Bone marrow (tissue), 2 donors: ENCODE measurements around the gene TBX19.

Source experiments
- DNase-seq, 2 donors: peaks; one replicate each; lab custom pipeline; 2025; lab: John Stamatoyannopoulos, UW

The TBX19 gene

DNA sequence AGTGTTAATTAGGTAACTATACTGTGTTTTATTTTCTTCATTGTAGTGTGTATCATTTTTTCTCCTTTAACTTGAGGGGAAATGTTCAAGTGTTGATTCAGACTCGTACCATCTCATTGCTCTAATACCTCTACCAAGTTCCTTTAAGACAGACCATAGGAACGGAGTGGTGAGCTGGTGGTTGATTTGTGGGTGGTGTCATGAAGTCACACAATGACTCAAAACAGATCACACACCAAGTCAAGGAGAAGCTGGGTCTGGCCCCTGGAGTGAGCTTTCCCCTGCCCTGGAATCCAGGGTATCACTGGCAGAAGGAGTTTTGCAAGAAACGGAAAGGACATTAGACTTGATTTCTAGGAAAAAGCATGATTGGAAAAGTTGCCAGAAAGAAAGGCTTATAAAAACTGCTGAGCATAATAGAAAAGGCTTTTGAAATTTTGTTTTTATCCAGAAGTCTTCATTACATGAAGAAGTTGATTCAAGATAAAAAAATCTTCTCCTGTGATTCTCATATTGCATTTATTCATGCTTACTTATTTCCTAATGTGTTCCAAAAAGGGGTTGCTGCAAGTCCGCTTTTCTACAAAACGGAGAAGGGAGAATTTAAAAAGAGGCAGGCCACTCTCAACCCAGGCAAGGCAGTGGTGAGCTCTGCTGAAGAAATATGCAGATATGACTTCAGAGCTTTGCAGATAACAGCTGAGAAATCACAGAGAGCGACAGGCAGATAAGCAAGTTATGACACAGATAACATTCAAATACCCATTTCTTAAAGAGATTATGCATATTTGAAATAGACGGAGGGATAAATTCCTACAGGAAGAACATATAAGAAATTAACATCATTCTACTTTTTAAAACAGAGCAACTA is 79.7 kb downstream of the TBX19 start:
- no peak for DNase-seq

DNA sequence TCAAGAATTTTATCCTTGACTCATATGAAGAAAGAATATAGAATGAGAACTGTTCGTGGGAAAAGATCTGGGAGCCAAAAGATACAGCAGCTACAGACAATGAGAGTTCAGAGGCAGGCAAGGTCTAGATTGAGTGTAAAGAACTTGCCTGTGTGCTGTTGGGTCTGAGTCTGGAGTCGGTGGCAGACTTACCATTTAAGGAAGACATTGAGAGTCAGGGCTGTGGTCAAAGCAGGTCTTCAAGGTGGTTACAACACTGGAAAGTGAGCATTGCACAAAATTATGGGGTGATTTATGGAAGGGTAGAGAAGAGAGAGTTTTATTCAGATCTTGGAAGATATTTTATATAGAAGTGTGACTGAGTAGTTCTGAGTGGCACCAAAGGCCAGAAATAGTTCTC is 80.6 kb downstream of the TBX19 start:
- DNase-seq = no peak

DNA sequence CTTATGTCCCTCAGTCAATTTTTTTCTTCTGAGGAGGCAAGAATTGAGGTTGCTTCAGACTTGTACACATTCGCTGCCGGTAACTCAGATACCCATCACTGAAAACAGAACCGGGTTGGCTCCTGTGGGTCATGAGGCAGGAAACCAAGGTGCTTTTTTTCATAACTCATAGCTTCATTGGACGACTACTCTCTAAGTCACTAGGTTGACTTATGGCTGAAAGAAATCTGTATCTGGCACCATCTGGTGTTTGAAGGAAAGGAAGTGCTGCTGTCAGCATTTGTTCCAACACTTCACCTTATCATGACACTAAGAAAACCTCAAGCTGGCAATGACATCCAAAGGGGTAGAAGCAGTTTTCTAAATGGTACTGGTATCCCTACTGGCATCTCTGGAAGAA is 82.3 kb downstream of the TBX19 start:
- no peak for DNase-seq
